ENCODE data around the gene ECE2. TPM values are rescaled to one million over a fixed set of nuclear protein-coding genes. Genes with fewer than 3 reads are reported as not detected.

Gene ECE2
- total RNA-seq, 1 donor from 2014 or later, result not detected

DNA sequence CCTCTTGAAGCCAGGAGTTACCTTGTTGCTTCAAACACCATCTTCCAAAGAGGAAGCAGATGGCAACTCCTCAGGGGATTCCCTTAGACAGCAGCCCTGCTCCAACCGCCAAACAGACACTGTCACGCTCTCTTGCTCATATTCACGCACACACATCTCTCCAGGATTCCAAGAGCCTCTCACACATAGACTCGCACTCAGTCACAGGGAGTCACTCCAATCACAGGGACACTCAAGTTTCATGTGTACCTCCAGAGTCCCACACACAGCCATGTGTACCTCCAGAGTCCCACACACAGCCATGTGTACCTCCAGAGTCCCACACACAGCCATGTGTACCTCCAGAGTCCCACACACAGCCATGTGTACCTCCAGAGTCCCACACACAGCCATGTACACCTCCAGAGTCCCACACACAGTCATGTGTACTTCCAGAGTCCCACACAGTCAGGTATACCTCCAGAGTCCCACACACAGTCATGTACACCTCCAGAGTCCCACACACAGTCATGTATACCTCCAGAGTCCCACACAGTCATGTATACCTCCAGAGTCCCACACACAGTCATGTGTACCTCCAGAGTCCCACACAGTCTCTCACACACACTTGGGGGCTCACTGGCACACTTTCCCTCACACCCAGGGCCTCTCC is 40.3 kb upstream of the ECE2 start:
- Mint-ChIP-seq H3K9me3 (no peaks in the 10 kb centered on the region), H3K4me1 (ENCODE audit: unreplicated experiment) (peaks cover 7% of the 10 kb centered on the region), H3K36me3 (no peaks in the 10 kb centered on the region), H3K4me3 (no peak overlapping the region), H3K27ac (no peak overlapping the region), H3K27me3 (peaks cover 55% of the 10 kb centered on the region)
- no peak for TF ChIP-seq CTCF (conservative IDR thresholded peaks at IDR 0.05)
- no peak for DNase-seq (ENCODE audit: extremely low spot score, unreplicated experiment)

DNA sequence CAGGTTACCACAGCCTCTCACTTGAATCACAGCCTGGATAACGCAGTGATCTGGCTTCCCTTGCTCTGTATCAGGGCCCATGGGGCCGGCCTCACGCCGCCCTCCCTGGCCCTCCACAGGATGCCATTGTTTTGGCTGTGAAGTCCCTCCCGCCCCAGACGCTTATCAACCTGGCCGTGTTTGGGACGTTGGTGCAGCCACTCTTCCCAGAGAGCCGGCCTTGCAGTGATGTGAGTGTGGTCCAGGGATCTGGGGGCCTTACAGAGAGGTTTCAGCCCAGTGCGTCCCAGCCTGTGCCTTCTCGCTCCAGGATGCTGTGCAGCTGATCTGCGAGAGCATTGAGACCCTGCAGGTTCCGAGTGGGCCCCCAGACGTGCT is 39.8 kb upstream of the ECE2 start:
- no peaks in the 10 kb centered on the region for H3K9me3 Mint-ChIP-seq
- H3K27ac Mint-ChIP-seq, result no peak overlapping the region
- H3K36me3 Mint-ChIP-seq, result no peaks in the 10 kb centered on the region
- H3K4me1 Mint-ChIP-seq (ENCODE audit: unreplicated experiment), result peaks cover 5% of the 10 kb centered on the region
- TF ChIP-seq CTCF (conservative IDR thresholded peaks at IDR 0.05), result no peak
- DNase-seq (ENCODE audit: extremely low spot score, unreplicated experiment), result no peak
- no peak overlapping the region for H3K4me3 Mint-ChIP-seq
- H3K27me3 Mint-ChIP-seq, result peaks cover 52% of the 10 kb centered on the region

GRCh38 chr3:184236636-184237035 is 39.2 kb upstream of the ECE2 start:
- peaks cover 46% of the 10 kb centered on the region for H3K27me3 Mint-ChIP-seq
- DNase-seq (ENCODE audit: extremely low spot score, unreplicated experiment), result no peak
- no peaks in the 10 kb centered on the region for H3K4me1 Mint-ChIP-seq (ENCODE audit: unreplicated experiment)
- H3K4me3 Mint-ChIP-seq, result no peak overlapping the region
- no peaks in the 10 kb centered on the region for H3K36me3 Mint-ChIP-seq
- no peaks in the 10 kb centered on the region for H3K9me3 Mint-ChIP-seq
- no peak overlapping the region for H3K27ac Mint-ChIP-seq
- no peak for TF ChIP-seq CTCF (conservative IDR thresholded peaks at IDR 0.05)

DNA sequence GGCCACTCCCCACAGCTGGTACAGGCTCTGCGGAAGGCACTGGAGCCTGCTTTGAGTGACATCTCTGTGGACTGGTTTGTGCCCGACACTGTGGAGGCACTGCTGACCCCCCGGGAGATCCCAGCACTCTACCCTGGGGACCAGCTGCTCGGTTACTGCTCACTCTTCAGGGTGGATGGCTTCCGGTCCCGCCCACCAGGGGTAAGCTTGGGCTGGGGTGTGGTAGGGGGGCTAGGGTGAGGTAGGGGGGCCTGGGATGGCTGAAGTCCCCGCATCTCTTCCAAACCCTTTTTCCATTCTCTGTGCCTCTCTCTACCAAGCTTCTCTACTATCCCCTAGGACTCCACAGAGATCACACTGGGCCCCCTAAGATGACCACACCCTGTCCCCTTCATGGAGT is 38.6 kb upstream of the ECE2 start:
- TF ChIP-seq CTCF (conservative IDR thresholded peaks at IDR 0.05), result no peak
- peak overlapping the region; percentile 34 for H3K27ac Mint-ChIP-seq
- H3K27me3 Mint-ChIP-seq, result peaks cover 40% of the 10 kb centered on the region
- no peak overlapping the region for H3K4me3 Mint-ChIP-seq
- no peaks in the 10 kb centered on the region for H3K9me3 Mint-ChIP-seq
- no peaks in the 10 kb centered on the region for H3K36me3 Mint-ChIP-seq
- H3K4me1 Mint-ChIP-seq (ENCODE audit: unreplicated experiment), result no peaks in the 10 kb centered on the region
- no peak for DNase-seq (ENCODE audit: extremely low spot score, unreplicated experiment)

DNA sequence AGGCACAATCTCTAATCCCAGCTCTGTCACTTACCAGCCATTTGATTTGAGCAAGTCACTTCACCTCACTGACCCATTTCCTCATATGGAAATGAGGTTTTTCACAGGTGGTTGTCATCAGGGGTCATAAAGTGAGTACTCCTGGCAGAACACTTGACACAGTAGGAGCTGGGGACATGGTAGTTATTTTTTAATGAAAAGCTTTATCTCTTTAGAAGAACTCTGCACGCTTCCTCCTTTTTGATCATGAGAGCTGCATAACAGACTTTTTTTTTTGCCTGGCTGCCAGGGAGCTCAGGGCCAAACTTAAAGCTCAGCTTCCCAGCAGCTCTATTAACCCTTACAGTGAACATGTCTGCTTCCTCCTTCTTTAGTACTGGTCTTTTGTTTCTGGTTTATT is 38.0 kb upstream of the ECE2 start:
- peaks cover 34% of the 10 kb centered on the region for H3K27me3 Mint-ChIP-seq
- DNase-seq (ENCODE audit: extremely low spot score, unreplicated experiment), result no peak
- TF ChIP-seq CTCF (conservative IDR thresholded peaks at IDR 0.05), result no peak
- H3K4me3 Mint-ChIP-seq, result no peak overlapping the region
- no peaks in the 10 kb centered on the region for H3K9me3 Mint-ChIP-seq
- H3K4me1 Mint-ChIP-seq (ENCODE audit: unreplicated experiment), result no peaks in the 10 kb centered on the region
- H3K27ac Mint-ChIP-seq, result no peak overlapping the region
- peaks cover 2% of the 10 kb centered on the region for H3K36me3 Mint-ChIP-seq
